ENCODE results near the gene RSBN1L.
"Not testable (repeated sequence)": the region's sequence is repeated elsewhere in the genome, so short reads cannot be mapped to it uniquely, and the experiment has no call there.

The RSBN1L gene

GRCh38 chr7:77696057-77696642 is at the start of gene RSBN1L:
Gene RSBN1L (plus strand): TSS chr7:77696459. CDS start chr7:77696470, 11 bp downstream.
- DNase-seq = peak; percentile 94 to 98

GRCh38 chr7:77648742-77649338 is 47.4 kb upstream of the RSBN1L start:
- DNase-seq = no peak

DNA sequence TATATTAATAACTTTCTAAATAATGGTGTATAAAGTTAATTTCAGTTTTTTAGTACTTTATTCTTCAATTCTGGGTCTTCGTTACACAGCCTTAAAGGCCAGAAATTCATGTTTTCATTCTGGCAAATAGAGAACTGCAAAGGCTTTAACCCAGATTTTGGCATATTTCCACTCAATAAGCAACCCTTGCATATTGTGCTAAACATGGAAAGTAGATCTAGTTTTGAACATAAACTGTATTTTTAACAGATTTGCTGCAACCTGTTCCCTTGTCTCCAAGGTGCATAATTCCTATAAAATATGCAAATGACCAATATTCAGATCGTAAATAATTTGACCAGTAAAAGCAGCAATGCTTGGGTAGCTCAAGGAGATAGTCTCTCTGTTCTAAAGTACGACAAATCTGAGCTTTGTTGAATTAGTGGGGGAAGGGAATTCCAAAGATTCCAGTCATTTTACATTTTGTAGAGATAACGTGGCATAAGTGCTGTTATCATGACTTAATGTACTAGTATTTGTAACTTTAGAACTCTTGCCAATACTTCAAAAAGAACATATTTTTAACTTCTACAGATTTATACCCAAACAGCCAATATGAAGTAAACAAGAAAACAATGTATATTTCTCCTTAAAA is 46.4 kb upstream of the RSBN1L start:
- no peak for DNase-seq

GRCh38 chr7:77651575-77652162 is 44.6 kb upstream of the RSBN1L start:
- DNase-seq = no peak

DNA sequence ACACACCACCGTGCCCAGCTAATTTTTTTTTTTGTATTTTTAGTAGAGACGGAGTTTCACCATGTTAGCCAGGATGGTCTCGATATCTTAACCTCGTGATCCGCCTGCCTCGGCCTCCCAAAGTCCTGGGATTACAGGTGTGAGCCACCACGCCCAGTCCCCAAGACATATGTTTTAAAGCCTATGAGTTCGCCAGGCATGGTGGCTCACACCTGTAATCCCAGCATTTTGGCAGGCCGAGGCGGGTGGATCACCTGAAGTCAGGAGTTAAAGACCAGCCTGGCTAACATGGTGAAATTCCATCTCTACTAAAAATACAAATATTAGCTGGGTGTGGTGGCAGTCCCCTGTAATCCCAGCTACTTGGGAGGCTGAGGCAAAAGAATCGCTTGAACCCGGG is 43.4 kb upstream of the RSBN1L start:
- DNase-seq = not testable (repeated sequence)

GRCh38 chr7:77653572-77653971 is 42.7 kb upstream of the RSBN1L start:
- DNase-seq = no peak

DNA sequence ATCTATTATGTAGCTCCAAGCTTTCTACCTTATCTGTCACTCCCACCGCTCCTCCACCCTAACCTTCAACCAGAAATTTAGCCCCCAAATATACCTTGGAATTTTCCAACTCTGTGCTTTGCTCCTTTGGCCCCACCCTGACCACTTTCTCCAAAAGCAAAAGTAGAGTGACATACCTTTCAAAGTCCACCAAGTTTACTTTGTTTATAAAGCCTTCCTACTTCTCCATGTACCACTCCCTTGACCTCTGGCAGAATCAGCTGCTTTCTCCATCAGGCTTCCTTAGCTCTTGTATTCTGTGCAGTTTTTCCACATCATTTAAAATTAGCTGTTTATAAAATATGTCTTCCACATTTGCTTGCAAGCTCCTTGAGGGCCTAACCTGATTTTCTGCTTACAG is 40.9 kb upstream of the RSBN1L start:
- DNase-seq = no peak

DNA sequence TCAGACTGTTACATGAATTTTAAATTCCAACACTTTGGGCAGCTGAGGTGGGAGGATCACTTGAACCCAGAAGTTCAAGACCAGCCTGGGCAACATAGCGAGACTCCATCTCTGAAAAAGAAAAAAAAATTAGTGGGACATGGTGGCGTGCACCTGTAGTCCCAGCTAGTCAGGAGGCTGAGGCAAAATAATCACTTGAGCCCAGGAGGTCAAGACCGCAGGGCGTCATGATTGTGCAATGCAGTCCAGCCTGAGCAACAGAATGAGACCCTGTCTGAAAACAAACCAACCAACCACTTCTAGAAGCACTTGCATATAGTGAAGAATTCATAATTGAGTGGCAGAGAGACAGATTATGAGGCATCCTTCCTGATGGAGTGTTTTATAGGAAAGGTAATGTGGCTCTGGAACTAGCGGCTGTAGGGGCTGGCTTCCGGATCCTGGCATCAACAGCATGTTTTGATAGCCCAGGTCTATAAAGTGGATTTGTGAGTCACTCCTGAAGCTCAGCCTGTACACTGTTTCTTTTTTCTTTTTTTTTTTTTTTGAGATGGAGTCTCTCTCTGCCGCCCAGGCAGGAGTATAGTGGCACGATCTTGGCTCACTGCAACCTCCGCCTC is 40.3 kb upstream of the RSBN1L start:
- no peak for DNase-seq

- DNase-seq = peak in 1 of 2 experiments; percentile 1
Observed at GRCh38 chr7:77657427-77658224, 38.6 kb upstream of the RSBN1L start.

GRCh38 chr7:77658928-77659327 is 37.3 kb upstream of the RSBN1L start:
- no peak for DNase-seq

- no peak for DNase-seq
Observed at GRCh38 chr7:77661816-77662215, 34.4 kb upstream of the RSBN1L start.

DNA sequence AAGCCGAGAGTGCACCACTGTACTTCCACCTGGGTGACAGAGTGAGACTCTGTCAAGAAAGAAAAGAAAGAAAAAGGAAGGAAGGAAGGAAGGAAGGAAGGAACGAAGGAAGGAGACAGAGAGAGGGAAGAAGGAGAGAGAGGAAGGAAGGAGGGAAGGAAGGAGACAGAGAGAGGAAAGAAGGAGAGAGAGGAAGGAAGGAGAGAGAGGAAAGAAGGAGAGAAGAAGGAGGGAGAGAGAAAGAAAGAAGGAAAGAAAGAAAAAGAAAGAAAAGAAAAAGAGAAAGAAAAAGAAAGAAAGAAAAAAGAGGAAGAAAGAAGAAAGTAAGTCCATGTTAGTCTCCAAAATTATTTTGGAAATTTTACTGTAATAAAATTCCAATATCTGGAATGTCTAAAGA is 33.4 kb upstream of the RSBN1L start:
- DNase-seq = no peak

GRCh38 chr7:77664715-77665114 is 31.5 kb upstream of the RSBN1L start:
- no peak for DNase-seq

DNA sequence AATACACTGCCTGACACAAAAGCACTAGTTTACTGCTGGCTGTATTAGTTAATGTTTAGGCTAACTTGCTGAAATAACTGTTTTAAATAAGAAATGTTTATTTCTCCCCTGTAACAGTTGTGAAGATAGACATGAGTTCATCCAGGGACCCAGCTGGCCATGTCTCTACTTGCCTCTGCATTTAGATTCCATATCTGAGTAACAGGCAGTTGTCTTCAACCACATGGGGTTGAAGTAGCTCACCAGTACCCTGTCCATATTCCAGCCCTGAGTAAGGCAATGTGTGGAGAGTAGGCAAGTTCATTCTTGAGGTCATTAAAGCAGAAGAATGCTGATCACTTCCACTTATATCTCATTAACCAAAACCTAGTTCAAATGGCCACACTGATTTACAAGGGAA is 31.1 kb upstream of the RSBN1L start:
- no peak for DNase-seq

- DNase-seq = peak in 1 of 2 experiments; percentile 1
Observed at GRCh38 chr7:77667459-77668086, 28.7 kb upstream of the RSBN1L start.

GRCh38 chr7:77674878-77675277 is 21.4 kb upstream of the RSBN1L start:
- DNase-seq = no peak

- DNase-seq = no peak
Observed at GRCh38 chr7:77679608-77680007, 16.7 kb upstream of the RSBN1L start.

DNA sequence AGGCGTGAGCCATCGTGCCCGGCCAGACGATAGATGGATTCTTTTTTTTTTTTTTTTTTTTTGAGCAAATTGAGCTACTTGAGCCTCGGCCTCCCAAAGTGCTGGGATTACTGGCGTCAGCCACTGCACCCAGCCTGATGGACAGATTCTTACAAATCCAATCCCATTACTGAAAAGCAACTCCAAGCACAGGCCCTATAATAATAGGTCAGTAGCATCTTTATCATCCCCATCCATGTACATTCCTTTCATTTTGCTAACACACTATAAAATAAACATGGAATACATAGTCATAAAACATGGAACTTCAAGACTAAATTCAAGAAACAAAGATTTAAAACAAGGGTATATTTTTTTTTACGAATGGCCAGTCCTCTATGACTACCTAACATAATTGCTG is 16.0 kb upstream of the RSBN1L start:
- DNase-seq = no peak

DNA sequence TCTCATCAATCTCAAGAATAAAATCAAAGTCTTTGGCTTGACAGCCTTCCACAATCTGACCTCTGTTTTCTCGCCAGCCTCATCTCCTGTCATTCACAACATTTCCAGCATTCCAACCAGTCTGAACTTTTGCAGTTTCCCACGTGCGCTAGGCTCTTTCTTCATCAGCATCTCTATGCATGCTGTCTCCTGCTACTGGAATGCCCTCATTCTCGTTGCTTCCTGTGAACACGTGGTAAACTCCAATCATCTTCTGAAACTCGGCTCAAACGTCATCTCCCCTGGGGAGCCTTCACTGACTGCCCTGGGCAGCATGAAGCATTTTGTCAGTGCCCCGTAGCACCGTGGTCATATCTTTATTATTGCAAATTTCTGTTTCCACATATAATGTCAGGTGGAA is 12.2 kb upstream of the RSBN1L start:
- no peak for DNase-seq

GRCh38 chr7:77685233-77685632 is 11.0 kb upstream of the RSBN1L start:
- no peak for DNase-seq

GRCh38 chr7:77687100-77687746 is 9.0 kb upstream of the RSBN1L start:
- DNase-seq = no peak

- DNase-seq = no peak
Observed at GRCh38 chr7:77687747-77688144, 8.5 kb upstream of the RSBN1L start.
